SW 1271 (cell line): ENCODE measurements around the gene IKZF5.

Experiments
- DNase-seq, 2 experiments: peaks; one replicate each; lab custom pipeline; 2025; lab: John Stamatoyannopoulos, UW

Gene IKZF5

GRCh38 chr10:123016228-123016627, 7.6 kb upstream of the IKZF5 start:
- DNase-seq, result no peak

GRCh38 chr10:123014772-123015171, 6.2 kb upstream of the IKZF5 start:
- no peak for DNase-seq

- DNase-seq, result no peak
These were observed 5.1 kb upstream of the IKZF5 start for GRCh38 chr10:123013456-123014419.

- DNase-seq, result no peak
These were observed 3.4 kb upstream of the IKZF5 start for GRCh38 chr10:123011987-123012386.

- DNase-seq, result no peak
These were observed 668 bp upstream of the IKZF5 start for GRCh38 chr10:123009105-123009820.

- peak in 1 of 2 experiments; percentile 22 for DNase-seq
These were observed 839 bp downstream of the IKZF5 start for GRCh38 chr10:123007558-123008354.

GRCh38 chr10:123004298-123004697, 4.3 kb downstream of the IKZF5 start:
- DNase-seq, result no peak

GRCh38 chr10:123001370-123001769, 7.2 kb downstream of the IKZF5 start:
- no peak for DNase-seq

GRCh38 chr10:123000155-123000554, 8.4 kb downstream of the IKZF5 start:
- no peak for DNase-seq

GRCh38 chr10:122999347-122999746, 9.2 kb downstream of the IKZF5 start:
- no peak for DNase-seq

GRCh38 chr10:122998934-122999333, 9.7 kb downstream of the IKZF5 start:
- DNase-seq, result no peak

GRCh38 chr10:122998360-122998917, 10.2 kb downstream of the IKZF5 start:
- DNase-seq, result no peak

- DNase-seq, result no peak
These were observed 10.7 kb downstream of the IKZF5 start for GRCh38 chr10:122997864-122998263.

- DNase-seq, result no peak
These were observed 12.7 kb downstream of the IKZF5 start for GRCh38 chr10:122995936-122996335.

- no peak for DNase-seq
These were observed 14.7 kb downstream of the IKZF5 start for GRCh38 chr10:122993797-122994336.

- DNase-seq, result no peak
These were observed 16.5 kb downstream of the IKZF5 start for GRCh38 chr10:122992031-122992585.

- no peak for DNase-seq
These were observed 18.3 kb downstream of the IKZF5 start for GRCh38 chr10:122990278-122990677.

- DNase-seq, result no peak
These were observed 20.1 kb downstream of the IKZF5 start for GRCh38 chr10:122988501-122988900.

- DNase-seq, result no peak
These were observed 22.3 kb downstream of the IKZF5 start for GRCh38 chr10:122986335-122986734.

- DNase-seq, result no peak
These were observed 23.9 kb downstream of the IKZF5 start for GRCh38 chr10:122984708-122985107.

GRCh38 chr10:122983898-122984297, 24.7 kb downstream of the IKZF5 start:
- no peak for DNase-seq
